ENCODE results near the gene TCHHL1.

The TCHHL1 gene

GRCh38 chr1:152036267-152037216, 52.3 kb downstream of the TCHHL1 start, which contains the start of gene S100A11:
S100A11 (minus strand) TSS chr1:152037004; CDS start chr1:152036915, 89 bp downstream.
- DNase-seq = no peak

GRCh38 chr1:152035539-152036266, 53.2 kb downstream of the TCHHL1 start:
- no peak for DNase-seq

GRCh38 chr1:152034654-152035538, 54.0 kb downstream of the TCHHL1 start:
- no peak for DNase-seq

DNA sequence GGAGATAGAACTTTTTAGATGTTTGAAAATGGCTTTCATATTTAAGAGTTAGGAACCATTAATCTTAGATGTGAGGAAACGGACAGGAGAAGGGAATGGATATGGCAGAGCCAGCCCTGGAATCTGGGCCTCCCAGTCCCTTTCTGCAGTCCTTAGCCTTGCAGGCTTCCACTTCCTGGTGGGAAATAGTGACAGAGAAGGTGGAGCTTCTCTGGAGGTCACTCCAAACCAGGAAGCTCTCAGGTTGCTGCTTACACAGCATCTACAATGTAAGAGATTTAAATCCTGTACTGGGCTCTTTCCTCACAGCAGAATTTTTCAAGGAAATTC, 54.6 kb downstream of the TCHHL1 start:
- no peak for DNase-seq
